NCI-H1417 (cell line): ENCODE data around the gene NUAK1.

ENCODE experiments used
- DNase-seq, 3 experiments: peaks; one replicate each; lab custom pipeline; 2025; lab: John Stamatoyannopoulos, UW

The NUAK1 gene

GRCh38 chr12:106063826-106064720 is 74.7 kb downstream of the NUAK1 start:
- no peak for DNase-seq

GRCh38 chr12:106062693-106063092 is 76.1 kb downstream of the NUAK1 start:
- peak in 1 of 3 experiments; percentile 20 for DNase-seq

GRCh38 chr12:106058256-106059182 is 80.2 kb downstream of the NUAK1 start:
- no peak for DNase-seq

- no peak for DNase-seq
Observed at GRCh38 chr12:106054049-106054448, 84.7 kb downstream of the NUAK1 start.

GRCh38 chr12:106051853-106052531 is 86.8 kb downstream of the NUAK1 start:
- DNase-seq: no peak

GRCh38 chr12:106049546-106049945 is 89.2 kb downstream of the NUAK1 start:
- no peak for DNase-seq

GRCh38 chr12:106049105-106049504 is 89.6 kb downstream of the NUAK1 start:
- no peak for DNase-seq

- DNase-seq: no peak
Observed at GRCh38 chr12:106048676-106049075, 90.1 kb downstream of the NUAK1 start.

GRCh38 chr12:106048016-106048415 is 90.7 kb downstream of the NUAK1 start:
- no peak for DNase-seq

- DNase-seq: no peak
Observed at GRCh38 chr12:106046947-106047346, 91.8 kb downstream of the NUAK1 start.

- DNase-seq: no peak
Observed at GRCh38 chr12:106046301-106046846, 92.4 kb downstream of the NUAK1 start.

GRCh38 chr12:106045251-106045674 is 93.5 kb downstream of the NUAK1 start:
- DNase-seq: no peak

GRCh38 chr12:106044773-106045172 is 94.0 kb downstream of the NUAK1 start:
- no peak for DNase-seq

GRCh38 chr12:106042037-106042436 is 96.7 kb downstream of the NUAK1 start:
- no peak for DNase-seq

- DNase-seq: no peak
Observed at GRCh38 chr12:106040521-106040920, 98.2 kb downstream of the NUAK1 start.

- DNase-seq: no peak
Observed at GRCh38 chr12:106039646-106040404, 98.9 kb downstream of the NUAK1 start.

- no peak for DNase-seq
Observed at GRCh38 chr12:106039242-106039641, 99.5 kb downstream of the NUAK1 start.

GRCh38 chr12:106037524-106038298 is 101.0 kb downstream of the NUAK1 start:
- no peak for DNase-seq

GRCh38 chr12:106035421-106035820 is 103.3 kb downstream of the NUAK1 start:
- DNase-seq: no peak

- DNase-seq: no peak
Observed at GRCh38 chr12:106034316-106034715, 104.4 kb downstream of the NUAK1 start.
